ENCODE measurements around the gene ARF5. TPM values are rescaled to one million over a fixed set of nuclear protein-coding genes. Genes with fewer than 3 reads are reported as not detected.
"Not testable (repeated sequence)": the region's sequence is repeated elsewhere in the genome, so short reads cannot be mapped to it uniquely, and the experiment has no call there.

Gene ARF5
- total RNA-seq (2014; rRNA removed; shearing (Covaris generic)) = 155 and 173 TPM in 2 replicates

DNA sequence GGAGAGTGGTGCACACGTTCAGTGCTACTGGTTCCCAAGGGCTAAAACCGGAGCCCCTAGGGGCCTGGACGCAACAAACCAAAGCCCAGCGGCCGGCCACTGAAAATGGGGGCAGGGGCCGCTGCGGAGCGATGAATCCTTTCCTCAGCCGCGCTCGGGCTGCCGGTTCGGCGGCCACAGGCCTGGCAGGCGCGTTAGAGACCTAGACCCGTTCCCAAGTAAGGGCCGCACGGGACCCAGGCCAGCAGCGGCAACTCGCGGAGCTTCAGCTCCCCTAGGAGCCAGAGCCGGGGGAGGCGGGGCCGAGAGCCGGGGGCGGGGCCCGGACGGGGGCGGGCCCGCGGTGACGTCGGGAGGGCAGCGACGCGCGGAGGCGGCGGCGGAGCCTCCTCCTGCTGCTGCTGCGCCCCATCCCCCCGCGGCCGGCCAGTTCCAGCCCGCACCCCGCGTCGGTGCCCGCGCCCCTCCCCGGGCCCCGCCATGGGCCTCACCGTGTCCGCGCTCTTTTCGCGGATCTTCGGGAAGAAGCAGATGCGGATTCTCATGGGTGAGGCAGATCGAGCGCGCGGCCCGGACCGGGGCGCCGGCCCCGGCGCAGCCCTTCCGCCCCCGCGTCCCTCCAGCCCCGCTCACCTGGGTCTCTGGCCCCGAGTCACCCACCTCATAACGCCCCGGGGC is at the start of gene ARF5:
Gene ARF5, plus strand, starts transcription at position 393 of the 678 bp plus-strand sequence. Its CDS starts 88 bp downstream, at position 481.
- peak; percentile 95 for DNase-seq (ENCODE audit: low read depth)

- no peak for DNase-seq (ENCODE audit: low read depth)
Observed at GRCh38 chr7:127539116-127539515, 49.1 kb upstream of the ARF5 start.

GRCh38 chr7:127540461-127540860 is 47.8 kb upstream of the ARF5 start:
- not testable (repeated sequence) for DNase-seq (ENCODE audit: low read depth)

DNA sequence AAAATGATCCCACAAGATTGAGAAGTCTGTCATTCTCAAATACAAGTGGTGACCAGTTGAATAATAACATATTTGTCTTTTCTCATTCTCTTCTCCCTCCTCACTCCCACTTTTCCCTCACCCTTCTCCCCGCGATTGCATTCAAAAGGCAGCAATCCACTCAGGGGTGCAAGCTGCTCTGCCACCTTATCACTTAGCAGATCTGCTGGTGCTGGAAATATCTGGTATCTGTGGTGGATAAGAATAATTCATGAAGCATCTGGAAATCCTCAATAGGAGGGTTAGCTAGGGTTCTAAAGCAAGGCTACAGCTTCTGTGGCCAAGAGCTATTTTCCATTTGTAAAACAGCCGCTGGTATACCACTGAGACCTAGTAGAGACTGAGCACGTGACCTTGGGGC is 46.7 kb upstream of the ARF5 start:
- DNase-seq (ENCODE audit: low read depth) = no peak

- no peak for DNase-seq (ENCODE audit: low read depth)
Observed at GRCh38 chr7:127546313-127546712, 41.9 kb upstream of the ARF5 start.

DNA sequence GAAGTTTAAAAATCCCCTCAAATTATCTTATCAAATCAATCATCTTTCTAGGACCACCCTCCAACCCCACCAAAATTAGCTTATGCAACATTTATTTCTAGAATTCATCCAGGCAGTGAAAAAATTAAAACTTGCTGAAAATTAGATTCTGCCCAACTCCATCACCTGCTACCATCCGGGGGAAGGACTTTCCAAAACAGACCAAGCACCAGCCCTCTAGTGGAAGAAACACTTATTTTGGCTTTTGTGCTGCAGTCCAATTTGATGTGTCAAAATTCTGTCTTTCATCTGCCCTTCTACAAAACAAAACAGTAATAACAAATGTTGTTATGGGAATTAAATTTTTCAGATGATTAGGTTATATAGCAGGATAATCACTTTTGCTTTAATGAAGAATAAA is 38.0 kb upstream of the ARF5 start:
- DNase-seq (ENCODE audit: low read depth) = no peak

GRCh38 chr7:127551941-127552340 is 36.3 kb upstream of the ARF5 start:
- no peak for DNase-seq (ENCODE audit: low read depth)

DNA sequence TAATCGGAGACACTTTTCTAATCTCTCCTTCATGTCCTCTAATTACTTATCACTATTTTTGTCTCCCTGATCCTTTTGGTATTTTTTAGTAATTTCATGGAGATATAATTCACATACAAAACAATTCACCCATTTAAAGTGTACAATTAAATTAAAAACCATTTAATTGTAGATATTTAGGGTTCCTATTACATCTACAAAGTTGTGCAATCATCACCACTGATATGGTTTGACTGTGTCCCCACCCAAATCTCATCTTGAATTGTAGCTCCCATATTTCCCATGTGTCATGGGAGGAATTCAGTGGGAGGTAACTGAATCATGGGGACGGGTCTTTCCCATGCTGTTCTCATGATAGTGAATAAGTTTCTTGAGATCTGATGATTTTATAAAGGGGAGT is 31.8 kb upstream of the ARF5 start:
- DNase-seq (ENCODE audit: low read depth) = no peak

- DNase-seq (ENCODE audit: low read depth) = no peak
Observed at GRCh38 chr7:127557803-127558202, 30.4 kb upstream of the ARF5 start.

DNA sequence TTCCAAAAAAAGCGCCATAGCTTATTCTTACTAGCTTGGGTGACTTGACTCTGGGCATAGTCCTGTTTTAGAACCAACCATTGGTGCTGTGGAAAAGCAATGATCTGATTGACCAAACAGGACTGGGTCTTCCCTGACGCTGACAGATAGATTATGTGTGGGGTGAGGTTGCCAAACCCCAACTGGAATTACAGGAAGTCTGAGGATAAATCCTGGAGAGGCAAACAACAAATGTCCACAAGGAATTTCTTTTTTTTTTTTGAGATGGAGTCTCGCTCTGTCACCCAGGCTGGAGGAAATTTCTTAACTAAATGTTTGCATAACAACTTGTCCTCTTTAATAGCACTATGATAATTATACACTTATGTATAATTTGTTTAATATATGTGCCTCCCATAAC is 22.0 kb upstream of the ARF5 start:
- DNase-seq (ENCODE audit: low read depth) = no peak

DNA sequence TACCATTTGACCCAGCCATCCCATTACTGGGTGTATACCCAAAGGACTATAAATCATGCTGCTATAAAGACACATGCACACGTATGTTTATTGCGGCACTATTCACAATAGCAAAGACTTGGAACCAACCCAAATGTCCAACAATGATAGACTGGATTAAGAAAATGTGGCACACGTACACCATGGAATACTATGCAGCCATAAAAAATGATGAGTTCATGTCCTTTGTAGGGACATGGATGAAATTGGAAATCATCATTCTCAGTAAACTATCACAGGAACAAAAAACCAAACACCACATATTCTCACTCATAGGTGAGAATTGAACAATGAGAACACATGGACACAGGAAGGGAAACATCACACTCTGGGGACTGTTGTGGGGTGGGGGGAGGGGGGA is 20.2 kb upstream of the ARF5 start:
- DNase-seq (ENCODE audit: low read depth) = not testable (repeated sequence)

- peak; percentile 28 for DNase-seq (ENCODE audit: low read depth)
Observed at GRCh38 chr7:127571741-127572505, 16.3 kb upstream of the ARF5 start.

GRCh38 chr7:127578036-127578684 is 10.1 kb upstream of the ARF5 start:
- peak; percentile 41 for DNase-seq (ENCODE audit: low read depth)

GRCh38 chr7:127578711-127579275 is 9.4 kb upstream of the ARF5 start:
- DNase-seq (ENCODE audit: low read depth) = peak; percentile 41

GRCh38 chr7:127580612-127581011 is 7.6 kb upstream of the ARF5 start:
- no peak for DNase-seq (ENCODE audit: low read depth)

DNA sequence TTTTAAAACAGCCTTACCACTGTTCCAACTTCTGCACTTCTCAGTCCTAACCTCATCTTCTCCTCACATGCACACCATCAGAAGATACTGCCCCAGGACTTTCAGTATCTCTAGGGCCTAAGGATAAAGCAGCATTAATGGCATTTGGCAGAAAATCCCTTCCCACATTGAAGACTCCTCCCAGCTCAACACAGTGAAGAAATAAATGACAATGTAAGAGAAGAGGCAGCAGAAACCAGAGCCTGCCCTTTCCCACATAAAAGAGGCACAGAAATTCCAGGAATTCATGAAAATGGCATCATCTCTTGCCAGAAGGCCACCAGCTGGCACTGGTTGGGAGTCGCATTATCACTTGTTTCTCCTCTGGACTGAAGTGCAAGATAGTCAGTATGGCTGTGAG is 6.5 kb upstream of the ARF5 start:
- DNase-seq (ENCODE audit: low read depth) = no peak

DNA sequence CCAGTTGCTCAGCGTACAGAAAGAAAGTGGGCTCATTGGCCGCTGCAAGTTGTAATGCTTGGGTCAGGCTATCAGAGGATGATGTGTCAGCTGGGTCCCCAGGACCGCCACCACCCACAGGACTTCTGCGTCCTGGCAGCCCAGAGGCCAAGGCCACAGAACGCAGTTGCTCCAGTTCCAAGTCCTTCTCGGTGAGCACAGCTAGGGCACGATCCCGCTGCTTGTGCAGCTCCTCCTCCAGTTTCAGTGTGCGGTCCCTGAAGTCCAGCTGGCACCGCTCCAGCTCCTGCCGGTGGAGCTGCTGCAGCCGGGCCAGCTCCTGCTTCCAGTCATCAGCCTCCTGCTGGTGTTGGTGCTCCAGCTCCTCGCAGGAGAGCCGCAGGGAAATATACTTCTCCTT is 5.8 kb upstream of the ARF5 start:
- no peak for DNase-seq (ENCODE audit: low read depth)

DNA sequence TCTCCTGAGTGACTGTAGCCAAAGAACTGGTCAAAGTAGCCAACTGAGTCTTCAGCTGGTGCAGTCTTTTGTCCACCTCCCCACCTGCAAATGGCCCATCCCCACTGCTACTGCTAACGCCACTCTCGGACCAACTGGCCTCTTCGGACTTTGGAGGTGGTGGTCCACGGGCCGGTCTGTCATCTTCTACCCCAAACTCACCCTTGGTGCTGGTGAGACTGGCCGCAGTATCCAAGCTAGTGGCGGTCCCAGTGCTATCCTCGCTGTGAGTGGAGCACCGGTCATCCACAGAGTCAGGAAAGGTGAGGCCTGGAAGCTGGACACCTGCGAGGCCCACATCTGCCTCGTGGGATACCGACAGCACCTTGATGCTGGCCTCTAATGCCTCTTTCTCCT is 3.6 kb upstream of the ARF5 start:
- DNase-seq (ENCODE audit: low read depth) = no peak

GRCh38 chr7:127585044-127585953 is 2.9 kb upstream of the ARF5 start, which contains the start of gene GCC1:
TSS of gene GCC1 (minus strand) at chr7:127585596. CDS start at chr7:127585182, 414 bp downstream.
- peak; percentile 95 for DNase-seq (ENCODE audit: low read depth)

GRCh38 chr7:127586346-127586745 is 1.9 kb upstream of the ARF5 start:
- no peak for DNase-seq (ENCODE audit: low read depth)

DNA sequence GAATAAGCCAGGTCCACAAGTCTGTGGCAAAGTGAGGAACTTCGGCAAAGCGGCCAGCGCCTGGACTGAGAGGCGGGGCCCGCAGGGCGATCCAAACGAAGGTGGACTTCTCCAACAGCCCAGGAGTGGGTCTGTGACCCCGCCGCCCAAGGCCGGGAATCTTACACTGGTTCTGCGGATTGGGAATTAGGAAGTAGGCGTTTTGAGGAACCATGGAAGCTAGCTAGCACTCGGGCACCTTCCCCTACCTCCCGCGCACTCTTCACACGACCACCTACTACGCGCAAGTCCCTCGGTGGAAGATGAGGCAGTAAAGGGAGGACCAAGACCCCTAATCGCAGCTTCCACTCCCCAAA is 570 bp upstream of the ARF5 start:
- DNase-seq (ENCODE audit: low read depth) = no peak
